Activated CD8-positive, alpha-beta memory T cell treated with anti-CD3 and anti-CD28 coated beads, Interleukin-2, amount 10 ng/mL, durations not matched to agents 7 days and 5 days (primary cell): ENCODE results near the gene BCAP31. TPM values are rescaled to one million over a fixed set of nuclear protein-coding genes. Genes with fewer than 3 reads are reported as not detected.
"Not testable (repeated sequence)": the region's sequence is repeated elsewhere in the genome, so short reads cannot be mapped to it uniquely, and the experiment has no call there.

Experiments used
- ATAC-seq: fragments of 150-1000 bp; cut with Tn5 transposase; one replicate; pipeline ENCODE4 v1.10.0; 2021; ENCODE audit warnings: moderate library complexity
- CTCF ChIA-PET: fragments of 350-600 bp; sonication (Branson Sonifier 250); formaldehyde crosslinking; loops from one replicate; lab custom pipeline; 2021; ENCODE audit warnings: antibody characterized with exemption; lab: Charles Lee
- DNase-seq: peaks from one replicate; pipeline ENCODE4 v3.0.0-alpha.2; 2020
- H3K27ac Mint-ChIP-seq: one replicate; pipeline ENCODE4 v1.8.0; 2021; ENCODE audit warnings: mild to moderate bottlenecking, mixed read lengths
- H3K27me3 Mint-ChIP-seq: one replicate; pipeline ENCODE4 v1.8.0; 2021; ENCODE audit warnings: mixed read lengths
- H3K36me3 Mint-ChIP-seq: one replicate; pipeline ENCODE4 v1.8.0; 2021; ENCODE audit warnings: mild to moderate bottlenecking, mixed read lengths
- H3K4me1 Mint-ChIP-seq: one replicate; pipeline ENCODE4 v1.8.0; 2021; ENCODE audit warnings: mixed read lengths
- H3K4me3 Mint-ChIP-seq: one replicate; pipeline ENCODE4 v1.8.0; 2021; ENCODE audit warnings: mild to moderate bottlenecking, moderate library complexity, mixed read lengths
- H3K9me3 Mint-ChIP-seq: one replicate; pipeline ENCODE4 v1.8.0; 2022; ENCODE audit warnings: low read depth, mixed read lengths
- total RNA-seq, 2 experiments: library from RNA; stranded (reverse); gene quantifications; one replicate each; pipeline ENCODE4 v1.2.3, GENCODE V29; 2021

Gene BCAP31
- total RNA-seq, 2 experiments from 2014 or later, result 137 to 148 TPM

DNA sequence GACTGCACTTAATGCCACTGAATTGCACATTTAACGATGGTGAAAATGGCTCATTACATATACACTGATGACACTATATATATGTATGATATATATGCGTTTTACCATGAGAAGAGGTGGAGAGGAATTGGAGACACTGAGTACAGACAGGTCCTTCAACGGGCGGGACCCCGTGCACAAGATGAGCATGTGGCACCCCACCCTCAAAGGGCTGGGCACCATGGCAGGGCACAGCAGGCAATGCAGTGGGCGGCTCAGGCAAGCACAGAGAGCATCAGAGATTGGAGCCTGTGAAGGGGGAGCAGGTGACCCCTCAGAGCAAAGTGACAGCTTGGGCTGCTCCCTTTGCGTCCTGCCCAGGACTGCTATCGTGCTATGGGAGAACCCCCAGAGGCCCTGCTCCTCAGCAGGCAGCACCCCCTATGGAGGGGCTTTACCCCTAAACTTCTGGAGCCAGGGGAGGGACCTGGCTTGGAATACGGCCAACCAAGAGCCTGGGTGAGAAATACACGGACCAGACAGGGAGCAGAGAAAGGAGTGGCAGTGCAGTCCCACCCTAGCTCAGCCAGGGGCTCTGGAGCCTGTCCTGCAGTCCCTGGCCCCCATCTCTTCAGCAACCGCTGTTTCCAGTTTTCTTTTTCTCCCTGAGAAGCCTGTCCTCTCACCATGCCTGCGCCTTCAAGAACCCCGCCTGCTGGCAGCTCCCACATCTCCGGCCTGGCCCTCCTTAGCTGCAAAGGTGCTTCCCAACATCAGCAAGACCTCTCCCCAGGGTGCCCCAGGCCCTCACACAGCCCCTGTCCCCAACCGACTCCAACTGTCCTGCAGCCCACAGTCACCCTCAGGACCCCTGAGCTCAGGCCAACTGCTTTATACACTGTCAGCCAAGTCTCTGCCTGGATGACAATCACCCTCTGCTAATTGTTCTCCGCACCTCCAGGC lies 26.0 kb downstream of the BCAP31 start:
- Mint-ChIP-seq H3K9me3 (no peaks in the 10 kb centered on the region), H3K27ac (no peak overlapping the region), H3K4me3 (no peak overlapping the region), H3K4me1 (no peaks in the 10 kb centered on the region), H3K36me3 (peaks cover 5% of the 10 kb centered on the region), H3K27me3 (no peaks in the 10 kb centered on the region)
- CTCF ChIA-PET, result no interaction called here
- DNase-seq, result no peak
- ATAC-seq, result no peak

DNA sequence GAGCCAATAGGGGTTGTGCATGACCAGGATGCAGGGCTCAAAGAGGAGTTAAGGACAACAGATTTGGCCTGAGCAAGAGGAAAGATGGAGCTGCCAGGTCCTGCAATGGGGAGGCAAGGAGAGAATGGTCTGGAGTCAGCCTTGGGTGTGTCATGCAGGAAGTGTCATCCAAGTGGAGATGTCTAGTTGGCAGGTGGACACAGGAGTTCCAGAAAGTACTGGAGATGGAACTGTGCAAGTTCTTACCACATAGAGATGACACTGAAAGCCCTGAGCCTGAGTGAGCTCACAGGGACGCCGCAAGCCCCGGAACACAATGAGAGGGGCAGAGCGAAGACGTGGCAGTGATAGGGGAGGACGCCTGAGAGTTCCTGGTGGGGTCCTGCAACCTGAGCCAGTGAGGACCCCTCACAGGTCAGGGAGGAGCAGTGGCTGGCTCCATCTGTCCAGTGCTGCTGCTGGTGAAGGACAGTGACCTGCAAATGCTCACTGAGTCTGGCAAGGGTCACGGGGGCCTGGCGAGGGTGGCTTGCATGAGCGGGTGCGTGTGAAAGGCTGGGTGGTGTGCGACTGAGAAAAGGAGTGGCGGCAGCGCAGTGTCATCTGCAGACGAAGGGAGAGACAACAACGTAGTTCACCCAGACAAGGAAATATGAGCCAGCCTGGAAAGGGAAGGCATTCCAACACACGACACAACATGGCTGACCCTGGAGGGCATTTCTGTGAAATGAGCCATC lies 27.0 kb downstream of the BCAP31 start:
- not testable (repeated sequence) for H3K9me3 Mint-ChIP-seq

DNA sequence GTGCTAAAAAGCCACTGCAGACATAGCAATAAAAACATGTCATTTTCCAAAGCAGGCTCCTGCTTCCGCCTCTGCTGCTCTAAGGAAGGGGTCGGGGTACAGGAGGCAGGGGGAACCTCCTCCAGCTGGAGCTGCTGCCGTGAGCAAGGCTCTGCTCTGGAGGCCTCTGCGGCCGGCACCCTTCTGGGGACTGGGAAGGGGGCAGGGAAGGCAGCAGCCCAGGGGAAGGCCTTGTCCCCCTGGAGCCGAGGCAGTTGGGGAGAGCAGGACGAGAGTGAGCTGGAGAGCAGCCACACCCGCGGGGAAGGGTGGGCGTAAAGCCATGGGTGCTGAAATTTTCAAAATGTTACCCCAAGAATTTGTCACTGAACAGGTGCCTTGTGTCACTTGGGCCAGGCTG lies 27.6 kb downstream of the BCAP31 start:
- H3K9me3 Mint-ChIP-seq, H3K27me3 Mint-ChIP-seq, ATAC-seq, H3K4me1 Mint-ChIP-seq, H3K4me3 Mint-ChIP-seq, DNase-seq, H3K36me3 Mint-ChIP-seq, H3K27ac Mint-ChIP-seq: not testable (repeated sequence)
- CTCF ChIA-PET, result interaction anchor here (0.9 kb wide), 1 partner anchor 11 kb away, joined by 3 read pairs; no protein-coding TSS in a partner anchor

More for the DNA sequence above, 27.0 kb downstream of the BCAP31 start:
- H3K4me3 Mint-ChIP-seq, H3K36me3 Mint-ChIP-seq, CTCF ChIA-PET, H3K27me3 Mint-ChIP-seq, ATAC-seq, H3K27ac Mint-ChIP-seq, DNase-seq, H3K4me1 Mint-ChIP-seq: not testable (repeated sequence)

- Mint-ChIP-seq H3K27ac (no peak overlapping the region), H3K4me1 (no peaks in the 10 kb centered on the region), H3K4me3 (no peak overlapping the region), H3K27me3 (no peaks in the 10 kb centered on the region), H3K9me3 (no peaks in the 10 kb centered on the region), H3K36me3 (peaks cover 5% of the 10 kb centered on the region)
- ATAC-seq, result no peak
- CTCF ChIA-PET, result interaction anchor here (0.9 kb wide), 1 partner anchor 12 kb away, joined by 3 read pairs; no protein-coding TSS in a partner anchor
- DNase-seq, result no peak
Observed at GRCh38 chrX:153696100-153696499, 28.1 kb downstream of the BCAP31 start.

- no peak overlapping the region for H3K27ac Mint-ChIP-seq
- no peak overlapping the region for H3K4me3 Mint-ChIP-seq
- no peaks in the 10 kb centered on the region for H3K9me3 Mint-ChIP-seq
- DNase-seq (no peak), ATAC-seq (no peak)
- CTCF ChIA-PET, result no interaction called here
- H3K27me3 Mint-ChIP-seq, result peaks cover 2% of the 10 kb centered on the region
- peaks cover 5% of the 10 kb centered on the region for H3K36me3 Mint-ChIP-seq
- no peaks in the 10 kb centered on the region for H3K4me1 Mint-ChIP-seq
Observed at GRCh38 chrX:153694687-153695270, 29.4 kb downstream of the BCAP31 start.

GRCh38 chrX:153694256-153694655 lies 29.9 kb downstream of the BCAP31 start:
- ATAC-seq, result not testable (repeated sequence)

DNA sequence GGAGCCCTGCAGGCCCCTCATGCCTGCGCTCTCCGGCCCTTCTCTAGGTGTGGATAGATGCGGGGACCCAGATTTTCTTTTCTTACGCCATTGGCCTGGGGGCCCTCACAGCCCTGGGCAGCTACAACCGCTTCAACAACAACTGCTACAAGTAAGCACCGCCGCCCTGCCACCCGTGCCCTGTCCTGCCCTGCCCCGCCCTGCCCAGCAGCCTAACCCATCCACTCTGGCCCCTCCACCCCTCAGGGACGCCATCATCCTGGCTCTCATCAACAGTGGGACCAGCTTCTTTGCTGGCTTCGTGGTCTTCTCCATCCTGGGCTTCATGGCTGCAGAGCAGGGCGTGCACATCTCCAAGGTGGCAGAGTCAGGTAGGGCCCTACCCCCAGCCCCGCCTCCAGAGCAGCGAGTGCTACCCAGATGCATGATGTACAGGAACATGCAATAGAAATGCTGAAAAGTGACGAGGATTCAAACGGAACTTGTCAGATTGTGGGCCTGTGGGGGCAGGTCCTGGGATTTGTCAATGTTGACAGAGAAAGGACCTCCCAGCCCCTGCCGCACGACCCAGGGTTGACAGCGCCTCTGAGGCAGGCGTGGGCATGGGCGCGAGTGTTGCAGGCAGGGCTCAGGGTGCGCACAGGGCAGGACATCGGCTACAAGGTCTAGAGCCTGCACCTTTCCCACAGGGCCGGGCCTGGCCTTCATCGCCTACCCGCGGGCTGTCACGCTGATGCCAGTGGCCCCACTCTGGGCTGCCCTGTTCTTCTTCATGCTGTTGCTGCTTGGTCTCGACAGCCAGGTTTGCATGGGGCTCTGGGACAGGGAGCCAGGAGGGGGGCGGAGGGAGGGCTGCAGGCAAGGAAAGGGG lies 30.7 kb downstream of the BCAP31 start:
- Mint-ChIP-seq H3K9me3 (no peaks in the 10 kb centered on the region), H3K4me1 (no peaks in the 10 kb centered on the region), H3K4me3 (no peak overlapping the region), H3K27me3 (peaks cover 3% of the 10 kb centered on the region), H3K36me3 (peaks cover 5% of the 10 kb centered on the region), H3K27ac (no peak overlapping the region)
- no peak for DNase-seq
- ATAC-seq, result no peak
- CTCF ChIA-PET, result no interaction called here

More at GRCh38 chrX:153694256-153694655, 29.9 kb downstream of the BCAP31 start:
- H3K4me1 Mint-ChIP-seq, CTCF ChIA-PET, H3K27ac Mint-ChIP-seq, DNase-seq, H3K4me3 Mint-ChIP-seq, H3K9me3 Mint-ChIP-seq, H3K36me3 Mint-ChIP-seq, H3K27me3 Mint-ChIP-seq: not testable (repeated sequence)

DNA sequence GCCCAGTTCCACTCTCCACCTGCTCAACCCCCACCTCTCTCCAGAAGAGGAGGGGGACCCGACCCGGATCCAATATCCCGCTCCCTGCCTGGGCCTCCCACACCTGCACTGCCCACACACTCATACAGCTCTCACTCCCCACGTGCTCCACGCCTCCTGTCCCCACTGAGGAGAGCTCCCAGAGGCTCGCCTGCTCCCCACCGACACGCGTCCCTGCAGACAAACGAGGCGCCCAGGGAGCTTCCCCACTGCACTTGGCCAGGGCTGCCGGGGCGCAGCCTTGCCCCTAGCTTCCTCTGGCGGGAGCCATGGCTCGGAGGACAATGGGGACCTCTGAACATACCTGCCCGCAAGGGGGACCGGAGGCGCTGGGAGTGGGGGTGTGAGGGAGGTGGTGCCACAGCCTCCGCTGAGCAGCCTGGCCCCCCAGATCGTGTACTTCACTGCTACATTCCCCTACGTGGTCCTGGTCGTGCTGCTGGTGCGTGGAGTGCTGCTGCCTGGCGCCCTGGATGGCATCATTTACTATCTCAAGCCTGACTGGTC lies 31.5 kb downstream of the BCAP31 start:
- Mint-ChIP-seq H3K9me3 (no peaks in the 10 kb centered on the region), H3K4me1 (no peaks in the 10 kb centered on the region), H3K36me3 (peaks cover 2% of the 10 kb centered on the region), H3K27ac (no peak overlapping the region), H3K27me3 (peaks cover 3% of the 10 kb centered on the region), H3K4me3 (no peak overlapping the region)
- DNase-seq (no peak), ATAC-seq (no peak)
- CTCF ChIA-PET, result no interaction called here

DNA sequence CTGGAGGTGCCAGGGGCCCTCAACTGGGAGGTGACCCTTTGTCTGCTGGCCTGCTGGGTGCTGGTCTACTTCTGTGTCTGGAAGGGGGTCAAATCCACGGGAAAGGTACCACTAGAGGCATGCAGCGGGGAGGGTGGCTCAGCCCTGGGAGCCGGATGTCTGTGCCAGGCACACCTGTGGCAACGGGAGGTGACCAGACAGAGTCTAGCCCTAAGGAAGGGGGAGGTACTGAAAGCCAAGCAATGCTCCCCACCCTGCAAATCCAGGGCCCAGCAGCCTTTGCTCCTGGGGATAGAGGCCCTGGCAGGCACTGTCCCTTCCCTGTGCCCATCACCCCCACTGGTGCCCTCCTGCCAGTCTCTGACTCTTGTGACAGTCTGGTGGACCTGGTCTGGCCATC lies 32.2 kb downstream of the BCAP31 start:
- no peak overlapping the region for H3K27ac Mint-ChIP-seq
- no peaks in the 10 kb centered on the region for H3K4me1 Mint-ChIP-seq
- DNase-seq (no peak), ATAC-seq (no peak)
- no peaks in the 10 kb centered on the region for H3K36me3 Mint-ChIP-seq
- H3K27me3 Mint-ChIP-seq, result peaks cover 3% of the 10 kb centered on the region
- no peak overlapping the region for H3K4me3 Mint-ChIP-seq
- no peaks in the 10 kb centered on the region for H3K9me3 Mint-ChIP-seq
- CTCF ChIA-PET, result no interaction called here

DNA sequence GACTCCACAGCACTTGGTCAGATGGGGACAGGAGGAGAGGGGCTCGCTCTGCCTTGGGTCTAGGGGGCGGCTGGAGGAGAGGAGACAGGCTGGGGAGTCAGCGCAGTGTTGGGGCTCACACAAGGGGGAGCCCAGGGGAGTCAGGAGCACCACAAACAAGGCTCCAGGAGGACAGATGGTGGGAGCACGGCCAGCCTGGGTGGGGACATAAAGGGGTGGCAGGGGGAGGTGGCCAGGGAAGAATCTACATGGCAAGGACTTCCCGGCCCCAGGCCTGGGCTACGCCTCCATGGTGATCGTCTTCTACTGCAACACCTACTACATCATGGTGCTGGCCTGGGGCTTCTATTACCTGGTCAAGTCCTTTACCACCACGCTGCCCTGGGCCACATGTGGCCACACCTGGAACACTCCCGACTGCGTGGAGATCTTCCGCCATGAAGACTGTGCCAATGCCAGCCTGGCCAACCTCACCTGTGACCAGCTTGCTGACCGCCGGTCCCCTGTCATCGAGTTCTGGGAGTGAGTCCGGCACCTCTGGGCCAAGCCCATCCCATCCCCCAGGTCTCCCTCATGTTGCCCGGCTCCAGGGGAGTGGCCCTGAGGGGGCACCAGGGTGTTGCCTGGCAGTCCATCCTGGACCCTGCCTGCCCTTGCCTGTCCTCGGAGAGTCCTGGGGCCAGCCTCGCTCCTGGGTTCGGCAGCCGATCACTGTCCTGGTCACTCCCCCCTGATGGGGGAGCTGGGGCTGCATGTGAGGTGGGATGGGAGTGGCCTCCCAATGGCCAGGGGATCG lies 33.0 kb downstream of the BCAP31 start:
- H3K4me1 Mint-ChIP-seq, H3K27ac Mint-ChIP-seq, ATAC-seq, H3K9me3 Mint-ChIP-seq, H3K4me3 Mint-ChIP-seq, H3K27me3 Mint-ChIP-seq, DNase-seq, H3K36me3 Mint-ChIP-seq, CTCF ChIA-PET: not testable (repeated sequence)

DNA sequence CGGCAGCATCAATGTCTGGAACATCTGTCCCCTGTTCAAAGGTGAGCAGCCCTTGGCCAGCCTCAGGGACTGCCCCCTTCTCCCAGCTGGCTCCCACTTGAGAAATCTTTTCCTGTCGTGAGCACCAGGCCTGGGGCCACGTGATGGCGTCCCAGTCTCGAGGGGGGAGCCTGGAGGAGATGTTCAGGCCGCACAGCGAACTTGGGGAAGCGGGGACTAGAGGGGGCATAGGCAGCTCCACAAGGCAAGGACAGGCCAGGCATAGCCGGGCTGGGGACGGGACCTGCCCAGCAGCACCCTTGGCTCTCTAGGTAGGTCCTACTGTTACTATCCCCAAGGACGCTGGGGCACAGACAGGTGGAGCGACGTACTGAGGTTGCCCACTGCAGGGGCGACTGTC lies 33.7 kb downstream of the BCAP31 start:
- ATAC-seq (no peak), DNase-seq (no peak)
- CTCF ChIA-PET, result no interaction called here
- H3K27ac Mint-ChIP-seq, result no peak overlapping the region
- no peak overlapping the region for H3K4me3 Mint-ChIP-seq
- no peaks in the 10 kb centered on the region for H3K4me1 Mint-ChIP-seq
- no peaks in the 10 kb centered on the region for H3K9me3 Mint-ChIP-seq
- peaks cover 12% of the 10 kb centered on the region for H3K27me3 Mint-ChIP-seq
- H3K36me3 Mint-ChIP-seq, result no peaks in the 10 kb centered on the region
